Midbrain (tissue), 1 donor: Measurements from ENCODE around the gene C1QTNF3.
"Not testable (repeated sequence)": the region's sequence is repeated elsewhere in the genome, so short reads cannot be mapped to it uniquely, and the experiment has no call there.

Experiments used
- DNase-seq: peaks from one replicate; lab custom pipeline; 2025; lab: John Stamatoyannopoulos, UW

Gene C1QTNF3

DNA sequence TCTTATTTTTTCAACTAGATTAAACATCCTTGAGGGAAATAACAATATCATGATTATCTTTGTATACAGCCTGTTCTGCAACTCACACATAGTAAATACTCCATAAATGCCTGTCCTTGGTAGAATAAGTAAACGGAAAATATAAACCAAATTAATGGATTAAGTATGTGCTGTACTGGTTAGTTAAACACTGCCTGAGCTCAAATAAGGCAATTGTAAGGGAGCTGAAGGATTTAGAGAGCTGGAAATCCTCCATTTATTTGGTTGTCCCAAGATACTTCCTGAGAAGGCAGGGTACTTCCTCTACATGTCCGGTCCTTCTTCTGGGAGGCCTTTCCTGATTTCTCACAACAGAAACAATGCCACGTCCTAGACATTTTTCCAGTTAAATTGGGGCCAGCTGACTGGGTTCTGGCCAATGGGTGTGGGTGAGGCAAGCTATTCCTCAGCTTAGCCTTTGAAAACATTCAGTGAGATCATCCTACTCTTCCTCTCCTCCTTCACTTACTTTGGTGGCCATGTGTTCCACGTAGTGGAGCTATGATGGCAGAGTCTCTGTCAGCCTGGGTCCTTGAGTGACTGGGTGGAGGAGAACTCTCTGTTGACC lies 8.5 kb upstream of the C1QTNF3 start:
- no peak for DNase-seq

DNA sequence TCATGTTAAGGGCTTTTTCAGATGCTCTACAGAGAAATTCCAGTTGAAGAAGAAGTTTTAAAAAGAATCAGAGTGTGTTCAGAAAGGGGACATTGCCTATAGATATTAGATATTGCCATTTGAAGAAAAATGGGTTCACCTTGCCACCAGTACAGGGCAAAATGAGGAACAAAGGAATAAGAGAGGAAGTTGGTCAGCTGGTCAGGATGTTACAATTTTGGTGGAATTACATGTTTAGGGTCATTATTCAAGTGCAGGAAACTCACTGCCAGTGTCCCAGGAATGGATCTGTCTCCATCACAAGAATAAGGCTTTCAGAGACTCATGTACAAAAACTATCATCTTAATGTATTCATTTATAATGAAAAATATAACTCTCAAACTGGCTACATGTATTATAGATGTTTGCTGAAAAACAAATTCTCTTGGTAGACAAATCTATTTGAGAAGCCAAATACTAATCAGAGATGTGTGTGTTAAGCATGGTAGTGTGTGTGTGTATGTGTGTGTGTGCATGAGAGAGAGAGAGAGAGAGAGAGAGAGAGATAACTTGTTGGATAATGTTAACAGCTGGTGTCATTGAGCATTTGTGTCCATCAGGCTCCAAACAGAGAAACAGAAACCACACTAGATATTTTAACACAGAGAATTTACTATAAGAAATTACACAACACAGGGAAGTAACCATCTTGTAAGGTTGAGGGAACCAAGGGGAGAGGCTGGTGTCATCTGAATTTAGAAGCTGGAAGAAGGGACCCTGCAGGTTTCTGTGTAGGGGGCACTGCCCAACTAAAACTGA lies 5.0 kb upstream of the C1QTNF3 start:
- no peak for DNase-seq

DNA sequence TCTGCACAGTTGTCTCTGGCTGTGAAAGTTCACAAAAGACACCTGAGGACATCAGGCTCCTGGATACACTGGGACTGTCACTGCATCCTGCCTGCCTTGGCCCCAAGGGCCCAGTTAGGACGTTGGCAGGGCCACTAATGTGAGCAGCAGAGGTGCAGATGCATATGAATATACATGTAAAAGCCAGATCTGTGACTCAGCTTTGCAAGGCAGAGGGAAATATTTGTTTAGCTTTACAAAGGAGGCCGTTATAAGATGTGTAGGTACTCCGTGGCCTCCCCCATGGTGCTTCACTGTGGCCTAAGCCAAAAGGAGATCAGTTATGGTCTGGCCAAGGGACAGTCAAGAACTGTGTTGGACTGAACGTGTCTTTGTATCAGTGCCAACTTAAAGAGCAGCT lies 4.1 kb upstream of the C1QTNF3 start:
- DNase-seq = no peak

DNA sequence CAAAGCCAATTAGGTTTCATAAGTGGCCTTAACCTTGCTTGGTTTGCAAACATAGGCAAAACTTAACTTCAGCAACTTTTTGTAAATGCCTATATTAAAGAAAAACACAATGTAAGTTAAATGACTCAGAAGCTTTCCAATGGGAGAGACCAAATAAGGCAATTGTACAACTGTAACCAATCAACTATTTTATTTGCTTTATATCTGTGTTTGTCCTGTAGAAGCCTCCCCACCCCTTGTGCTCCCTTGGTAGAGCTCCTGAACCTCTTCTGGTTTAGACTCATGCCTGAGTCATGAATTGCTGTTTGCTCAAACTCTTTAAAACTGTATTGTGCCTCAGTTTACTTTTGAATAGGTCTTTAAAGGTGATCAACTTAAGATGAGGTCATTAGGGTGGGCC lies 3.0 kb upstream of the C1QTNF3 start:
- no peak for DNase-seq

DNA sequence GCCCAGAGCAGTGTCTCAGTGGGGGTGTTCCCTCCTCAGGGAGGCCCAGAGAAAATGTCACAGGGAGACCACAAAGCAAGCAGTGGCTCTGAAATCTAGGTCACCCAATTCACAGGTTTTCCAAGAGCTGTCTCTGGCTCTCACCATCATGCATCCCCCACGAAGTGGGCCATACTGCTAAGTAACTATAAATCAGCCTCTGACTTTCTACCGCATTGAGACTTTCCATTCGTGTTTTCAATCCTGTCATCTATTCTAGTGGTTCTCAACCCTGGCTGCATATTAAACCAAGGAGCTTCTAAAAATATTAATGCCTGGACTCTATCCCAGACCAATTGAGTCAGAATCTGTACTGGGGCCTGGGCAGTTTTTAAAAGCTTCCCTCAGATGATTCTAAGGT lies 2.0 kb upstream of the C1QTNF3 start:
- no peak for DNase-seq

DNA sequence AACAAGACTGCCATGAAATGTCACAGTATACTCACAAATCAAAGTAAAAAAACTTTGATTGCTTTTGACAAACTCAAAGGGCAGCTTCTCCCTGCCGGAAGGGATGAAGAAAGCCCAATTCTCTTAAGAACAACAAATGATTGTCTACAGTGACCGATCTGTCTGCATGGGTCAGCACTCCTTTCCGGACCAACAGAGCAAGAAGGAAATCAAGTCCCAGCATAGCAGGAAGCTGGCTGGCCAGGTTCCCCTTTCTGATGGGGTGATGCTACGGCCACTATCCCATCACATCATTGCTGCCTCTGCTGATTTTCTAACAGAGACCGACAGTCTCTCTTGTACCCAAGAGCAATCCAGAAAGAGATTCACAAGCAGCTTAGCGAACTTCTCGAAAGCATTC lies 692 bp downstream of the C1QTNF3 start:
- peak; percentile 60 for DNase-seq

DNA sequence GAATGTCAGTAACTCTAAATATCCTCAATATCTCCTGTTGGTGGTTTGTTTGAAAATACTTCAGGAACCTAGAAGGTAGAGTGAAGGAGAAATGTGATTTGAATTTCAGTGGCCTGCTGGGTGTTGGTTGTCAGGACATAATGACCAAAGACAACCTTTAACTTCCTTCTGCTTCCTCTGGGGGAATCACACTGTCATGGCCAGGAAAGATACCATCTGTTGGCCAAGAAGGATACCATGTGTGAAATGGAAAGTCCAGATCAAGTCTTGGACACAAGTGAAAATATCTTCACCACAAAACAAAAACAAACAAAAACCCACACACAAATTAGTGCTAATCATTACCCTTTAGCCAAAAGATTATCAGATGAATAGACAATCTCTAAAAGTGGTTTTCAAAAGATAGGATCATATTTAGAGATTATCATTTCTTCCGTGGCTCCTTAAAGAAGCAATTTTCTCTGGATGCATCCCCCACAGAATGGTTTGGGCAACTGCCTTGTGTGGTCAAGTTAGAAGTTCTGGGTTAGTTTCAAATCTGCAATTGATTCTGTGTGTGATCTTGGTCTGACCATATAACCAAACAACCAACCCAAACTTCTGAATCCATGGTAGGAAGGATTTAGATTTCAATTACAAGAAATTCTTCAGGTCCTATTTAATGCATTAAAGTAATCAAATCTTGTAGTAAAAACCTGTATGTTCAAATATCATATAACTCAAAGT lies 1.6 kb downstream of the C1QTNF3 start:
- DNase-seq = no peak

DNA sequence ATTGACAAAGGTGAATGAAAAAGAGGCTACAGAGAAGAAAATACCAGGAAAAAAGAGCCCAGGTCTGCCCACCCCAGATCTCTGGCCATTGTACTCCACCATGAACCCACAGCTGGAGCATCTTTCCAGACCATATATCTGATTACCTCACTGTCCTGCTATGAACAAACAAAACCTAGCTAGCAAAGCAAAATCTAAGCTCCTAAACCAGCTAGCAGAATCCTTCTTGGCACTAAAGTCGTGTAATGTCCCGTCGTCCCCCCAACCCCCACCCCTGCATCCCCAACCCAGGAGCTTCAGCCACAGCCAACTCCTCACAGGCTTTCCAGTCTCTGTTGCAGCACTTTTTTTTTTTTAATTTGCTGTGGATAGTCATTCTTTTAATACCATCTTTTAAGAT lies 2.5 kb downstream of the C1QTNF3 start:
- no peak for DNase-seq

DNA sequence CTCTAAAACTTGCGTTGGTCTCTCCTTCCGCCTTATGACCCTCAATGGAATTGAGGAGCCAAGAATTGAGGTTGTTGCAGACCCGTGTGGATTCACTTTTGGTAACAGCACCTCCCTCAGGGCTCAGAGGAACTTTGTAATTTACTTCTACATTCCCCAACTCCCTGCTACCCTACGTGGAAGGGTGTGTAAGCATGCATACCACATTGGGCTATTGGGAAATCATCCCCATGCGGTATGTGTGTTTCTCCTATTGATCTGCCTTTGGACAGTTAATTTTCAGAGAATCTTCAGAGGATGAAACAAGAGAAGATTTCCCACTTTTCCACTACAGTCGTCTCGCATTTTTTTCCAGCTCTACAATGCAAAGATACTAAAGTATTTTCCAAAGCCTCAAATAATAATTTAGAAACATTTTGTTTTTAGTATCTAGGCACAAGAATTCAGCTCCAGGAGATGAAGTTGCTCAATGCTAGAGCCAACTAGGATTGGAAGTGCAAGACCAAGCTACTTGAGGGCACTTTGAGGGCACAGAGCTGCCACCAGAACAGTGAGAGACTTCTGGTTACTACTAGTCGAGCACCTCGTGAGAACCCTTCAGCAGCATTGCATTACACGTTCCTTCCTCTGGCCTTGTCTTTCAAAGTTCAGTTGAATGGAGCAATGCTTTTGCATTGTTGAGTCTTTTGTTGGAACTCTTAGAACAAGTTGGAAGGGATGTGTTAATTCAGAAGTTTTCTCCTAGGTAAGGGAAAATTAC lies 3.4 kb downstream of the C1QTNF3 start:
- DNase-seq = no peak

DNA sequence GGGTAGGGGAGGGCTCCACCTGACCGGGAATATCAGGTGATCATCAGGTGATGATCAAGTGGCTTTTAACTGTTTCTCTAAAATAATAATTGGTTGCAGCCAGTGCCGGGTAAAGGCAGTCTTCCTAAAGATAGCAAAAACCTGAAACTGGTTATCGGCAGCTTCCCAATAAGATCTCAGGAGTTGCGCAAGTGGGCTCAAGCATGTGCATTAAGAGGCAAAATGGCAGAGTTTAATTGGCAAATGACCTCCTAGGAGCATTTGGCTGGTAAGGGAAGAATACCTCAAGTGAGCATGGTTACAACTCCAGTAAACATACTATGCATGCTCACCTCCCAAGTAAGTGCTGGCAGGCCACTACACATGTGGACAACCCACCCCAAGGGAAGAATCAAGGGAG lies 4.2 kb downstream of the C1QTNF3 start:
- no peak for DNase-seq

DNA sequence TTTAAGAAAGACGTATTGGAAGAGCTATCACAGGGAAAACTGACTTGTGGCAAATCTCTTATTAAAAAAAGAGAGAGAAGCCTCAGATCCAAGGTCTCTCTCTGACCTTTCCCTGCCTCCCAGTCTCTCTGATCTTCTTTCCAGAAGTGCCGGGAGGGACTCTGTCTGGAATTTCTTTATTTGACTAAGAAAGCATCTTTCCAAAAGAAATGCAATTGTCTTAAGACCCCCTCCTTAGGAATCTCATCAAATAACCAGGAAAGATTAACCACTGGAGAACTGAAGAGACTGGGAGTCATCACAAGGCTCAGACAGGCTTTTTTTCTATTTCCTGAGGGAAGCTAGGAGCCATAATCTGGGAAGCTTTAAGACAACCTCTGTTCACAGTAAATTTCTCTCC lies 4.6 kb downstream of the C1QTNF3 start:
- DNase-seq = no peak

DNA sequence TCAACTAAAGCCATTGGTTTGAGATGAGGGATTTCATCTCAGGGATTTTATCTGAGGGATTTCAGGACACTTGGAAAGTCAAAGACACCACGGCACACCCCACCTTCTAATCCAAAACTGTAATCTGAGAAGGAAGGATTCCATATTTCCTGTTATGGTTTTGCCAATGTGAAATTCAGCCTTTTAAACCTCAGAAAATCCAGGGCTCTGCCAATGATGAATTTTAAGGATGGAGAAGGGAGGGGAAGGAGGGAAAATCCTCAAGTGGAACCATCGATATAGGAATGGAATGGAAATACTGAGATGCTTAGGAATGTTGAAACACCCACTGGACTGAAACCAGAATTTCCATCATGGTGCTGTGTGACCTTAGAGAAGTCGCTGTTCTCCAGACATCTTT lies 5.3 kb downstream of the C1QTNF3 start:
- DNase-seq = no peak

DNA sequence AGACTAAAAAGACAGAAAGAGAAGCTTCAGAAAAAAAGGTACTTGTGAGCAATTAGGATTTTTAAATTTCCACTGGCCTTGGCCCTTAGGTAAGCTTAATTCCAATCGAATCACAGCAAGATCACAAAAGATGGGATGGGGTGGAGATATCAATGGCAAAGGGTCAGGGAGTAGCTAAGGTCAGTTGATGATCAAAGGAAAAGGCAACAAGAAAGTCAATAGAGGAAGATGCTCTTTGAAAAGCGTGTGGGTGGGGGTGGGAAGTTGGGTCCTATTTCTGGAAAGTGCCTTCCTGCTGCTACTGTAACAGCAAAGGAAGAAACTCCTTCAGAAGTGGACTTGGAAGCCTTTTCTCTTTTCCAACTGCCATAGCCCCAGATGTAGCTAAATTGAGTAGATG lies 7.3 kb downstream of the C1QTNF3 start:
- DNase-seq = no peak

DNA sequence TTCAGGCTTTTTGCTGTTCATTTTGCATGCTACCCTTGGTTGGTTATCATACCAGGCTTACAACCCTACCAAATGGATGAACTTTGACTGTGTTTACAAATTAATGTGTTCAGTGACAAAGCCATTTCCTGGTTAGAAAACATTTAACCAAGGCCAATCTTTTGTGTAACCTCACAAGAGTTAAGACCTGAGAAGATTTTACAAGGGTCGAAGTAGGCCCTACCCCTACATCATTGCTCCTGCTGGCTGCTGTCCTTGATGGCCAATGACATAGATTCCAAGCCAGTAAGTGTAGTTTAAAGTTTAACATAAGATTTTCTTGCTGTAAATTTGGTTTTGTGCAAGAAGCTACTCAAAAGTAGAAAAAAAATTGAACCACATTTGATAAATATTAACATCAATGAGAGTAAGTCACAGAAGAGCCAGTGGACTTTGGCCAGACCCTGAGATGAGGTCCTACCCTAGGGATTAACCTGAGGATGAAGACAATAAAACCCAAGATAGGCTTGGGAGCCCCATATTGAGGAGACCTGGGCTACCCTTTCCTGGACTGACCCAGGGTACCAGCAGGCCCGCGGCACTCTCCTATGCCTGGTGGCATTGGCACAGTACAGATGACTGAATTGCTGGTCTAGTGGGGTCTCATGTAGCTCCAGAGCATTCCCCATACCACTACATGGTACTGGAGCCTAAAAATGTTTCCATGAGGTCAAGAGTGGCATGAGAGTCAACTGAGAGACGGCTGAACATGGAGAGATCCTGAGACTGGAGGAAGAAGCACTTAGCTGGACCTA lies 8.3 kb downstream of the C1QTNF3 start:
- no peak for DNase-seq

DNA sequence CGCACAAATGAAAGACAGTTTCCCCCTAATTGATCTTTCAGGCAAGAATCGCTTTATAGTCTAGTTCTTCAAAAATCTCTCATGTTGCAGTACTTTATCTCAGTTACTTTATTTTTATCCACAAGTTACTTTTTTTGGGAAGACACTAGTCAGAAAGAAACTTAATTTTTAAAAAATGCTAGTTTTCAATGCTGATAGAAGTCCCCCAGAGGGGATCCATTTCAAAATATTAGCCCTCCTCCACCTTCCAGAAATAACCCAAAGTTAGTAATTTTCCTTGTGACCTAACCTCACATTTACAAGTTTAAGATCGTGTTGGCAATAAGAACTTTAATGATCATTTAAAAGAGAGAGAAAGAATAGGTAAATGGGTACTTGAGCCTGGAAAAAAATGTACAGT lies 11.0 kb downstream of the C1QTNF3 start:
- DNase-seq = no peak

DNA sequence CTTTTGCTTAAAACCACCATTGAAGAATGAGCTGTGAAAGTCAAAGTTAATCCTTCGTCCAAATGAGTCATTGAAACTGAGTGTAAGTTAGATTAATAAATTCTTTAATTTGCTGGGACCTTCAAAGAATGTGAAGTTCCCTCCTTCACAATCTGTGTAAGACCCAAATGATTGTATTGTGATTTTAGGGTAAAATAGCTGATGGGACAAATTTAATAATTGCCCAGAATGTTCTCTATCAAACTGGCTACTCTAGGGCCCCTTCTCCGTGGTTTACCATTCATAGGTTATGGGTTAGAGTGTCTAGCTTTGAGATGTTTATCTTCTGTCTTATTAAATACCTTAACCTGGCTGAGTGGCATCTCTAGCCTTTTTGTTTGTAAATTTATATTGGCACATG lies 11.9 kb downstream of the C1QTNF3 start:
- DNase-seq = no peak

DNA sequence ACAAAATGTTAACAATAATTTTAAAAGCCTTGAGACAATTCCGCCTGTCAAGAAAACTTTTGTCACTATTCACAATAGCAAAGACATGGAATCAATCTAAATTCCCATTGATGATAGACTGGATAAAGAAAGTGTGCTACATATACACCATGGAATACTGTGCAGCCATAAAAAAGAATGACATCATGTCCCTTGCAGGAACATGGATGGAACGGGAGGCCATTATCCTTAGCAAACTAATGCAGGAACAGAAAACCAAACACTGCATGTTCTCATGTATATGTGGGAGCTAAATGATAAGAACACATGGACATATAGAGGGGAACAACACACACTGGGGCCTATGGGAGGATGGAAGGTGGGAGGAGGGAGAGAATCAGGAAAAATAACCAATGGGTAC lies 12.4 kb downstream of the C1QTNF3 start:
- not testable (repeated sequence) for DNase-seq

DNA sequence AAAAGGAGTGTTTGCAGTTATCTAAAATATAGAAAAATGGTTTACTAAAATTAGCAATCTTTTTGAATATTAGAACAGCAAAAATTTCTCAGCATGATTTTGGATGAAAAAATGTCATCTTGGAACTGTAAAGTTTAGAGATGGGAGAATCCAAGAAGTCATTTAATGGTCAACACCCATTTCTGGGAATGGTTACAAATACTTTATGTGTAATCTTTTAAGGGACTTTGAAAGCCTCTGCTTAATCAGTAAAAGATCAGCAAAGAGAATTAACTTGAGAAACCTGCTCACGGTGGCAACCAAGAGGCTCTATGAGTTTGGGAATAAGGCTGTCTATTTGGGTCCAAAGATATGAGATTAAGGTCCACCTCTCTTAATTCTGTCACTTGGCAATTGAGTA lies 13.0 kb downstream of the C1QTNF3 start:
- no peak for DNase-seq

DNA sequence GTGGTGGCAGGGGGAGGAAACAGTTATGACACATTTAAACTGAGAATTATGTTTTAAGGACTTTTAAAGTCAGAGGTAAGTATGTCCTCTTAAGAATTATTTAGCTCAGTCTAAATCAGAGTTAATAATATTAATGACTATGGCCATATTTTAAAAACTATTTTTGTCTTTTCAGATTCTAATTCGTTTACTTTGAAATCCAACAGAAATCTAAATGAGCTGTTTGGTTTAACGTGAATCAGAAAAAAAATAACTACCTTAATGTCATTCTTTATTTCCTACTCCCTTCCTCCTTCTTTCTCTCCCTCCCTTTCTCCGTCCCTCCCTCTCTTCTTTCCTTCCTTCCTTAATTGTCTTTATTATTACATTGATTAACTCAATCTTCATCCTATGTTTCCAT lies 14.7 kb downstream of the C1QTNF3 start:
- DNase-seq = no peak

DNA sequence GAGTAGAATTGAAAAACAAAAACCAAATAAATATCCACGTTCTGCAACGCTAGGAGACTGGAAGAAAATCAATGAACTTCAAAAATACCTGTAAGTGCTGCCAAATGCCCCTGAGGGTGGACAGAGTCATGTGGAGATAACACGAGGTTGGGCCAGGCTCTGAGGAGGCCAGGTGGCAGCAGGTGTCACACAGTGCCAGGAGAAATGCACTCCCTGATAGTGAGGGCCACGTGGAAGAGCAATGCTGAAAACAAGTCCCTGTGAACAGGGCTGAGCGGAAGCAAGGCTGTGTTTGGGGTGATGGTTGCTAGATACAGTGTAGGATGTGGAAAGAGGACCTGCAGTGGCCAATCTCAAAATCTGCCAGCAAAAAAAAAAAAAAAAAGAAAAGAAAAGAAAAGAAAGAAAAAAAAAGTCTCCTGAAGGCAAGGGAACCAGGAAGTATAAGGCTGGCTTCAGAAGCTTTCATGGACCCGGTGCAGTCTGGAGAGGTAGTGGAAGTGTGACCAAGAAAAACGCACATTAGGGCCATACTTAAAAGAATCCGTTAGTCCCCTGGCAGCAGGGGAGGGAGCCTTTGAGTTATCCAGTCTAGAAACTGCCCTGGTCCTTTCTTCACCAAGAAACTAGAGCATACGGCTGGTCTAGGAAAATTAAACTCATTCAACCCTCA lies 16.8 kb downstream of the C1QTNF3 start:
- no peak for DNase-seq

DNA sequence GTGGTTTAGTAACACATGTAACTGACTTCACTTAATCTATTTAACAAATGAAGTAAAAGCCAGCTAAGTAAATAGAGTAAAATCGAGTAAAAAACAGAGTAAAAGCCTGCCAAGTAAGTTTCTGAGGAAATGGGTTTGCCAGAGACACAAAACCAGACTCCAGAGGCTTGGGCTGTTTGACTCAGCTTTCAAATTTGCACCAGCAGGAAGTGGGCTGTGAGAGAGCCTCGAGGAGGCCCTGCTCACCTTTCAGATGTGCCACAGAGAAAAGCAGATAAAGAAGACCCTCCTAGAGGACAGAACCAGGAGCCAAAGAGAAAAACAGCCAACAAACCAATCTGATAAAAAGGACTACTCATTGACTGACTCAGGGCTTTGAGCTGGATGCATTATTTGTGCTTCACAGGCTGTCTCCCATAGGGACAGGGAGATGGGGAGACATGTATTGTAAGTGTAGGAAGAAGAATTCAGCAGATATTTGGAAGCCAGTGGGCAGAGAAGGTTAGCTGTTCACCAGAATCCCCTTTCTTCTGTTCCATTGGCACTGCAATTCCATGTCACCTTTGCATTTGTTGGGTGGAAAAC lies 20.8 kb downstream of the C1QTNF3 start:
- no peak for DNase-seq
